Adrenal gland (tissue), 5 donors: Measurements from ENCODE around the gene SLC17A7.

ENCODE experiments used
- POLR2A ChIP-seq, 2 donors: fragments of 450-650 bp; IDR thresholded peaks; one replicate each; pipeline ENCODE4 v1.6.1; 2017; ENCODE audit warnings: antibody characterized with exemption in 2 of 2, mild to moderate bottlenecking in 2 of 2, moderate library complexity in 1 of 2
- TF ChIP-seq, protein P1 (sequence below), 6 experiments: fragments of 450-650 bp in 4 of 6; fragments of 200-600 bp in 2 of 6; sonication (generic) in 1 of 6; IDR thresholded peaks; 1 replicate in 5 of 6; 2 replicates in 1 of 6; pipeline versions ENCODE4 v1.5.1 to v1.8.0; 2016 to 2021; ENCODE audit warnings: antibody characterized with exemption in 6 of 6, mild to moderate bottlenecking in 2 of 6, moderate library complexity in 1 of 6
- donor health status: DM: no; HTN: no; CAD: no.

DNA sequence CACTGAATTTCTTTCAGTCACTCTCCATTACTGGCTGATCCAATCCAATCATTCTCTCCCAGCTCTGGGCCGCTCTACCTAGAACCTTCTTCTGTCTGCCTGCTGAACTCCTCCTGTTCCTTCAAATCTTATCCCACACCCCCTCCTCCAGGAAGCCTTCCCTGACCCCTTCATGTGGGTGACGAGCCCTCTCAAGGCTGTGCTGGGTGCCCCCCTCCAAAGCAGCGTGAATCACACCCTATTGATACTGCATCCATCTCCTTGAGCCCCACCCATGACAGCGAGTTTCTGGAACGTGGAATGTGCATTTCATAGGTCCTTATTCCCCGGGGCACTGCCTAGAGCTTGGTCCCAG lies 7.1 kb upstream of the SLC17A7 start:
- TF ChIP-seq, protein P1, sequence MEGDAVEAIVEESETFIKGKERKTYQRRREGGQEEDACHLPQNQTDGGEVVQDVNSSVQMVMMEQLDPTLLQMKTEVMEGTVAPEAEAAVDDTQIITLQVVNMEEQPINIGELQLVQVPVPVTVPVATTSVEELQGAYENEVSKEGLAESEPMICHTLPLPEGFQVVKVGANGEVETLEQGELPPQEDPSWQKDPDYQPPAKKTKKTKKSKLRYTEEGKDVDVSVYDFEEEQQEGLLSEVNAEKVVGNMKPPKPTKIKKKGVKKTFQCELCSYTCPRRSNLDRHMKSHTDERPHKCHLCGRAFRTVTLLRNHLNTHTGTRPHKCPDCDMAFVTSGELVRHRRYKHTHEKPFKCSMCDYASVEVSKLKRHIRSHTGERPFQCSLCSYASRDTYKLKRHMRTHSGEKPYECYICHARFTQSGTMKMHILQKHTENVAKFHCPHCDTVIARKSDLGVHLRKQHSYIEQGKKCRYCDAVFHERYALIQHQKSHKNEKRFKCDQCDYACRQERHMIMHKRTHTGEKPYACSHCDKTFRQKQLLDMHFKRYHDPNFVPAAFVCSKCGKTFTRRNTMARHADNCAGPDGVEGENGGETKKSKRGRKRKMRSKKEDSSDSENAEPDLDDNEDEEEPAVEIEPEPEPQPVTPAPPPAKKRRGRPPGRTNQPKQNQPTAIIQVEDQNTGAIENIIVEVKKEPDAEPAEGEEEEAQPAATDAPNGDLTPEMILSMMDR (IDR thresholded peaks at IDR 0.05) = no peak
- TF ChIP-seq POLR2A (IDR thresholded peaks at IDR 0.05) = no peak
